GM10266 (cell line): ENCODE data around the gene LMBRD1.
"Not testable (repeated sequence)": the region's sequence is repeated elsewhere in the genome, so short reads cannot be mapped to it uniquely, and the experiment has no call there.

Source experiments
- DNase-seq: peaks from one replicate; pipeline ENCODE4 v3.0.0; 2012; ENCODE audit errors: extremely low spot score
- CTCF ChIP-seq: IDR thresholded peaks from 2 replicates; pipeline ENCODE4 v1.5.1; 2012; ENCODE audit warnings: mild to moderate bottlenecking, low read depth; ENCODE audit not compliant: control insufficient read depth, insufficient read depth; ENCODE audit errors: missing control alignments

The LMBRD1 gene

GRCh38 chr6:69801225-69801624 lies 4.4 kb upstream of the LMBRD1 start:
- DNase-seq: no peak
- TF ChIP-seq CTCF: no peak

GRCh38 chr6:69798796-69799195 lies 2.0 kb upstream of the LMBRD1 start:
- not testable (repeated sequence) for DNase-seq

GRCh38 chr6:69796073-69796641 lies 653 bp downstream of the LMBRD1 start:
- peak; percentile 15 for DNase-seq
- no peak for TF ChIP-seq CTCF

GRCh38 chr6:69795469-69796072 lies 1.2 kb downstream of the LMBRD1 start:
- peak; percentile 31 for DNase-seq
- no peak for TF ChIP-seq CTCF

GRCh38 chr6:69792292-69792691 lies 4.5 kb downstream of the LMBRD1 start:
- TF ChIP-seq CTCF: no peak
- DNase-seq: no peak

GRCh38 chr6:69791065-69791471 lies 5.7 kb downstream of the LMBRD1 start:
- DNase-seq: no peak
- no peak for TF ChIP-seq CTCF

GRCh38 chr6:69790629-69791028 lies 6.2 kb downstream of the LMBRD1 start:
- no peak for TF ChIP-seq CTCF

GRCh38 chr6:69789578-69789977 lies 7.2 kb downstream of the LMBRD1 start:
- no peak for DNase-seq
- no peak for TF ChIP-seq CTCF

More at GRCh38 chr6:69790629-69791028, 6.2 kb downstream of the LMBRD1 start:
- DNase-seq: no peak

- not testable (repeated sequence) for DNase-seq
These were observed 9.4 kb downstream of the LMBRD1 start for GRCh38 chr6:69787436-69787835.
